HG03558 (cell line): Measurements from ENCODE around the gene ZMYM1.
"Not testable (repeated sequence)": the region's sequence is repeated elsewhere in the genome, so short reads cannot be mapped to it uniquely, and the experiment has no call there.

Experiments used
- ATAC-seq: cut with Tn5 transposase; IDR thresholded peaks from one replicate; pipeline ENCODE4 v1.9.1; 2021; ENCODE audit warnings: moderate number of reproducible peaks; ENCODE audit not compliant: unreplicated experiment; ENCODE audit errors: extremely low read depth

ZMYM1 gene

GRCh38 chr1:35079003-35079930 is at the start of gene ZMYM1:
Gene ZMYM1 (plus strand): TSS chr1:35079385. CDS start chr1:35093988, 14,603 bp downstream.
- peak; percentile 71 for ATAC-seq

GRCh38 chr1:35029761-35030160 is 49.4 kb upstream of the ZMYM1 start:
- no peak for ATAC-seq

GRCh38 chr1:35030338-35030737 is 48.8 kb upstream of the ZMYM1 start:
- no peak for ATAC-seq

GRCh38 chr1:35030756-35031446 is 48.3 kb upstream of the ZMYM1 start:
- ATAC-seq = no peak

GRCh38 chr1:35032384-35032739 is 46.8 kb upstream of the ZMYM1 start:
- ATAC-seq = no peak

- no peak for ATAC-seq
Observed at GRCh38 chr1:35033346-35033745, 45.8 kb upstream of the ZMYM1 start.

GRCh38 chr1:35036621-35037020 is 42.6 kb upstream of the ZMYM1 start:
- no peak for ATAC-seq

- ATAC-seq = no peak
Observed at GRCh38 chr1:35037206-35037605, 42.0 kb upstream of the ZMYM1 start.

GRCh38 chr1:35038723-35039122 is 40.5 kb upstream of the ZMYM1 start:
- ATAC-seq = no peak

GRCh38 chr1:35043498-35043897 is 35.7 kb upstream of the ZMYM1 start:
- ATAC-seq = no peak

GRCh38 chr1:35044431-35044830 is 34.8 kb upstream of the ZMYM1 start:
- ATAC-seq = no peak

GRCh38 chr1:35046730-35047129 is 32.5 kb upstream of the ZMYM1 start:
- ATAC-seq = no peak

GRCh38 chr1:35047188-35047858 is 31.9 kb upstream of the ZMYM1 start:
- ATAC-seq = no peak

GRCh38 chr1:35049116-35049515 is 30.1 kb upstream of the ZMYM1 start:
- ATAC-seq = no peak

- ATAC-seq = no peak
Observed at GRCh38 chr1:35053433-35053832, 25.8 kb upstream of the ZMYM1 start.

- not testable (repeated sequence) for ATAC-seq
Observed at GRCh38 chr1:35054282-35054681, 24.9 kb upstream of the ZMYM1 start.

- not testable (repeated sequence) for ATAC-seq
Observed at GRCh38 chr1:35058321-35058720, 20.9 kb upstream of the ZMYM1 start.

- ATAC-seq = no peak
Observed at GRCh38 chr1:35058988-35059387, 20.2 kb upstream of the ZMYM1 start.

GRCh38 chr1:35062518-35063196 is 16.5 kb upstream of the ZMYM1 start:
- no peak for ATAC-seq

GRCh38 chr1:35064265-35064664 is 14.9 kb upstream of the ZMYM1 start:
- no peak for ATAC-seq
